Keratinocyte (primary cell): ENCODE measurements around the gene SURF6.

Source experiments
- CTCF ChIP-seq, 3 experiments: IDR thresholded peaks in 1 of 3; conservative IDR thresholded peaks in 1 of 3; optimal IDR thresholded peaks in 1 of 3; 2 replicates in 2 of 3; 3 replicates in 1 of 3; pipeline versions ENCODE3 to v1.5.1; 2011; ENCODE audit warnings: low read length in 3 of 3, mild to moderate bottlenecking in 3 of 3, moderate library complexity in 2 of 3, control low read depth in 1 of 3, inconsistent platforms in 1 of 3; ENCODE audit not compliant: insufficient read depth in 2 of 3; ENCODE audit errors: extremely low read depth in 1 of 3
- EZH2 ChIP-seq: IDR thresholded peaks from one replicate; pipeline ENCODE4 v1.6.1; 2012; ENCODE audit warnings: inconsistent platforms, mild to moderate bottlenecking, low read length, moderate library complexity

GRCh38 chr9:133348718-133349573, 13.0 kb upstream of the SURF6 start:
- TF ChIP-seq CTCF (optimal IDR thresholded peaks at IDR 0.05 in 1 of 3, IDR thresholded peaks at IDR 0.05 in 1 of 3, conservative IDR thresholded peaks at IDR 0.05 in 1 of 3; ENCODE audit: extremely low read depth in 1 of 3, insufficient read depth in 2 of 3, low read length in 3 of 3) (no peak), EZH2 (no peak)
